Testis (tissue), 2 donors: ENCODE results near the gene CIT.

ENCODE experiments used
- CTCF ChIP-seq, 3 experiments: fragments of 450-650 bp in 2 of 3; fragments of 200-600 bp in 1 of 3; sonication (generic) in 1 of 3; IDR thresholded peaks; one replicate each; pipeline ENCODE4 v1.5.1; 2016 to 2019; ENCODE audit warnings: antibody characterized with exemption in 3 of 3, mild to moderate bottlenecking in 2 of 3, moderate library complexity in 1 of 3
- POLR2A ChIP-seq: fragments of 450-650 bp; IDR thresholded peaks from one replicate; pipeline ENCODE4 v1.6.1; 2017; ENCODE audit warnings: antibody characterized with exemption, mild to moderate bottlenecking, moderate library complexity

GRCh38 chr12:119925269-119925668 lies 48.1 kb upstream of the CIT start:
- TF ChIP-seq CTCF (IDR thresholded peaks at IDR 0.05), result no peak
- no peak for TF ChIP-seq POLR2A
